GM19438 (cell line): ENCODE data around the gene ULBP3.
"Not testable (repeated sequence)": the region's sequence is repeated elsewhere in the genome, so short reads cannot be mapped to it uniquely, and the experiment has no call there.

Experiments used
- ATAC-seq: cut with Tn5 transposase; IDR thresholded peaks from one replicate; pipeline ENCODE4 v1.9.1; 2021; ENCODE audit warnings: low read depth; ENCODE audit not compliant: unreplicated experiment

Gene ULBP3

GRCh38 chr6:150078788-150079187 lies 9.9 kb upstream of the ULBP3 start:
- no peak for ATAC-seq

DNA sequence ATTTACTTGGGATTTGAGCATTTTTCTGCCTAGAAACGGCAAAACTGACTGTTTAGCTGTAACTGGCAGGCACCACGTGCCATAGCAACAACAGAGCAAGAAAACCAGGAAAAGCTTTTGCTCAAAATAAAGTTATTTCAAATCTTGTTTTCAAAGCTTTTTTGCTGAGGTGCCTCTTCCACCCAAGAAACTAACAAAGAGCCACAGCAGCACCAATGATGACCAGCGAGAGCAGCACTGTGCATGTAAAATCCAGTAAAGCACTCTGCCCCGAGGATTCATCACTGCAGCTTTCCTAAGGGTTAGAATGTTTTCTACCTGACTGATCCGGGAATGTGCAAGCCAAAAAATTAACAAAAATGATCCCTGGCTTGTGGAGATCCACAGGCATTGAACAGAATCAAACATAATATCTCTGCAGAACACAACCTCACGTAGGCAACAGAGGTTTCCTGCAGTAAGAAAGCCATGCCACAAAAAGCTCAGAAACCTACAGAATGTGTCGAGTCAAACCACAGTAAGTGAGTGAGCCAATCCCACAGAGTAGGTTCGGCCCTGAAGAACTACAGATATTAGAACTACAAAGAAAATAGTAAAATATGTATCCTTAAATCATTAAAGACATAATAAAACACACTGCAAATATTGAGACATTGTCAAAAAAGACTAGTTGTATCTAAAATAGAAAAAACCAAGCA lies 7.4 kb upstream of the ULBP3 start:
- no peak for ATAC-seq

GRCh38 chr6:150075034-150075421 lies 6.1 kb upstream of the ULBP3 start:
- ATAC-seq, result no peak

GRCh38 chr6:150074396-150075033 lies 5.6 kb upstream of the ULBP3 start:
- ATAC-seq, result not testable (repeated sequence)

GRCh38 chr6:150072201-150072600 lies 3.3 kb upstream of the ULBP3 start:
- ATAC-seq, result no peak

GRCh38 chr6:150070236-150070818 lies 1.4 kb upstream of the ULBP3 start:
- ATAC-seq, result no peak

DNA sequence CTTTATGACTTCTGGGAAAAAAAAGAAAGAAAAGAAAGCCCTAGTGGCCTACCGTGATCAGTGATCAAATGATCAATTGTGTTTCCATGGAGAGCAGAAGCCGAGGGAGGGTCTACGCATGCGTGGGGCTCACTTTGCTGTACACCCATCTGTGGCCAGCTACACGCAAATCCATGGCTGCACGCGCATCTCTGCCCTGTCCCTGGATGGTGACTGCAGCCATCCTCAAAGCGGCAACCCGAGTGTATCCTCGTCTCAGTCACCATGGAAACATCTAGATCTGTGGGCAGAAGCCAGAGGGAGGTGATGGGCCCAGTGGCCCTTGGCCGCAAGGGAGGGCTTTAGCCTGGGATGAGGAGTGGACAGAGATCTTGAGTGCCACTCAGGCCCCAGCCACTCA lies 785 bp upstream of the ULBP3 start:
- no peak for ATAC-seq

GRCh38 chr6:150068151-150068550 lies 770 bp downstream of the ULBP3 start:
- no peak for ATAC-seq

DNA sequence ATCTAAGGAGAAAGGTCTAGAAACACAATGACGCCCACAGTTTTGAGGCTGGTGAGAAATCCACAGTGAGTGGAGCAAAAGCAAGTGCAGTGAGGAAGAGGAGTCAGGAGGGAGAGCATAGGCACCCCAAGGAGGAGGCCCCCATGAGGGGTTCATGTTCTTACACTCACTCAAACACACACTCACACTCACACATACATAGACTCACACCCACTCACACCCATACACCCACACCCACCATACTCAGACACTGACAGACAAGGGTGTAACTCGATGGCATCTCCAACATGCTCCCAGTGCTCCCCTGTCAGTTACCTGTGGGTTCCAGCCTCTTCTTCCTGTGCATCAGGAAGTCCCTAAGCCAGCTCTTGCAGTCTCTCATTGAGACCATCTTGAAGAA lies 3.8 kb downstream of the ULBP3 start:
- ATAC-seq, result no peak

DNA sequence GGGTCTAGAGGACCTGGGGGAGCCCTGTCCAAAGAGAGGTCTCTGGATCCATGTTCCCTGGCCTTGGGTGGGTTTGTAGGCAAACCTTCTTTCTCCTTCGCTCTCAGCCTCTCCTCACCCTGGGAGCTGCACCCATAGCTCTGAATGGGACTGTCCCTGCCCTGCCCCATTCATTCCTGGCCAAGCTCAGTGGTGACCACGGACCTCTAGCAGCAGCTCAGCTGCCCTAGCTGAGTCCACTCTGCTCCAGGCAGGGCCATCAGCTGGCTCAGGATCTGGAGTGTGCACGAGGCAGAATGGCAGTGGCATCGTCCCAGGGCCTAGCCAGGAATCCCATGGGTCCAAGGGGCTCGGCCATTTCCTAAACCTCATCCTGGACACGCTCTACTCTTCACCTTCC lies 5.3 kb downstream of the ULBP3 start:
- no peak for ATAC-seq

GRCh38 chr6:150059973-150060372 lies 8.9 kb downstream of the ULBP3 start:
- ATAC-seq, result not testable (repeated sequence)

GRCh38 chr6:150058986-150059385 lies 9.9 kb downstream of the ULBP3 start:
- ATAC-seq, result no peak

DNA sequence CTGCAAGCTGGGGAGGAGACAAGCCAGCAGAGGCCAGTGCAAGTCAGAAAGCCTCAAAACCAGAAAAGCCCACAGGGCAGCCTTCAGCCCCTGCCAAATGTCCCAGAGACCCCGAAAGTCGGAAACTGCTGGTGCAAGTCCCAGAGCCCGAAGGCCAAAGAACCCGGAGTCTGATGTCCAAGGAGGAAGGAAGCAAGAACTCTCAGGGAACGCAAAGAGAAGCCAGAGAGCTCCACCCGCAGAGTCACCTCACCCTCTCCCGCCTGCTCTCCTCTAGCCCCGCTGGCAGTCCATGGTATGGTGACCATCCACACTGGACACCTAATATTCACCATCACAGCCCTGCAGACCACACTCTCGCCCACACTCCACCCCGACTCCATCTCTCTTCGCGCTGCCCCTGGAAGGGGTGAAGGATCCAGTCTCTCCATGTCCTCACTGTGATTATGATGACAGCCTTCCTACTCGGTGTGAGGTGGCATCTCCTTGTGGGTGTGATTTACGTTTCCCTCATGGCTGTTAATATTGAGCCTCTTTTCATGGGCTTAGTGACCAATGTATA lies 10.6 kb downstream of the ULBP3 start:
- ATAC-seq, result no peak

GRCh38 chr6:150057501-150057951 lies 11.4 kb downstream of the ULBP3 start:
- ATAC-seq, result no peak

- no peak for ATAC-seq
Measured at GRCh38 chr6:150056916-150057315, 12.0 kb downstream of the ULBP3 start.

- no peak for ATAC-seq
Measured at GRCh38 chr6:150056156-150056555, 12.8 kb downstream of the ULBP3 start.

DNA sequence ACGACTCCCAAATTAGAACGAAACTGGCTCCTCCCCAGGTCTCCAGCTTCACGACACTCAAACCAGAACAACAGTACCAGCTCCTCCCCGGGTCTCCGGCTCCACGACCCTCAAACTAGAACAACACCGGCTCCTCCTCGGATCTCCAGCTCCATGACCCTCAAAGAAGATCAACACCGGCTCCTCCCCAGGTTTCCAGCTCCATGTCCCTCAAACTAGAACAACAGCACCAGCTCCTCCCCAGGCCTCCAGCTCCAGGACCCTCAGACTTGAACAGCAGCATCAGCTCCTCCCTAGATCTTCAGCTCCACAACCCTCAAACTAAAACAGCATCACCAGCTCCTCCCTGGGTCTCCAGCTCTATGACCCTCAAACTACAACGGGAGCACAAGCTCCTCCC lies 13.8 kb downstream of the ULBP3 start:
- no peak for ATAC-seq

GRCh38 chr6:150053450-150053849 lies 15.5 kb downstream of the ULBP3 start:
- ATAC-seq, result no peak

DNA sequence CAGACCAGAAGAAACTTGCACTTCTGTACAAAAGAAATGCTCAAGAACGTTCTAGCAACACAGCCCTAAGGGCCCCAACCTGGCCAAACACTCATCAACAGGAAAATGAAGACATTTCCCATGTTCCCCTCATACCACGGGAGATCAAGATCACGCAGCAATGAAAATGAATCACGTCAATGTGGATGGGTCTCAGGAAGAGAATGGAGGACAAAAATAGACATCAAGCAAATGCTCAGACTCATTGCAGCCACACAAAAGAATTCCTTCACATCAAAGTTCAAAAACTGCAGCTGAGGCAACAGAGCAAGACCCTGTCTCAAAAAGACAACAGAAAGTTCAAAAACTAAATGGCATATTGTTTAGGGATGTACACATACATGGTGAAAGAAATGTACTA lies 18.1 kb downstream of the ULBP3 start:
- no peak for ATAC-seq

DNA sequence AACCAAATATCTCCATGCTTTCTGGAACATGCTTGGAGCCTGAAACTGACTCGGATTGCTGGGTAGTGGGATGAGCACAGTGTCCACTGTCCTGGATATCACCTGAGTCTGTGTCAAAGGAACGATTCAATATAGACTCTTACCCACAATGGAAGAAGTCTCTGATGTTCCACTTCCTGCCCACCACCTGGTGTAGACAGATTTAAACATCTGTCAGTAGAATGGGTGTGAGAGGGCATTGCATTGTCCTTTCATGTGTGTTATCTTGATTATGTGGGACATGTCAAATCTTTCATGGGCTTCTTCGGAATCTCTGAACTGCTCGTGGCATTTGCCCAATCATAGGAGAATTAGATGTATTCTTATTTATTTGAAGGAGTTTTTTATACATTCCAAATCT lies 20.8 kb downstream of the ULBP3 start:
- ATAC-seq, result no peak

DNA sequence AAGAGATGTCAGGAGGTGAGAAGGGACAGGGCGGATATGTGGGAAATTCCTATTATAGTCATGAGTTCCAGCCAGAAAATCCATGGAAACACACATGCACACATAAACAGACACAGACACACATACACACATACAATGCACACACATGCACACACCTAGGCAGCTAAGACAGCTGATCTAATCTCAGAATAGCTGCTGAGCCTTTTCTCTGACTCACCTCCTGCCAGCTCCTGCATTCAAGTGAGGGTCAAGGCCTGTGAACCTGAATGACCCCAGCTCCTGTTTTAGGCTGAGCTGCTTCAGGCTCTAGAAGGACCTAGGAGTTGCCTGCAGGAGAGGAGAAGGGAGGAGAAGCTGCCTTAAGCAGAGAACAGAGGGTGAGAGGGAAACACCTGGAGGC lies 22.0 kb downstream of the ULBP3 start:
- no peak for ATAC-seq
